Neutrophil (primary cell): ENCODE measurements around the gene PKN3.

Experiments used
- H3K27ac ChIP-seq: fragments of 200-600 bp; sonication (generic); 2 replicates; pipeline ENCODE4 v1.5.1; 2016; ENCODE audit warnings: mild to moderate bottlenecking, moderate library complexity
- H3K27me3 ChIP-seq: fragments of 200-600 bp; sonication (generic); 2 replicates; pipeline ENCODE4 v1.6.0; 2016; ENCODE audit warnings: mild to moderate bottlenecking
- H3K36me3 ChIP-seq: fragments of 200-600 bp; sonication (generic); 2 replicates; pipeline ENCODE4 v1.5.1; 2017
- H3K4me1 ChIP-seq, 2 experiments: fragments of 200-600 bp in 1 of 2; sonication (generic) in 1 of 2; 1 replicate in 1 of 2; 2 replicates in 1 of 2; pipeline versions ENCODE4 v1.5.1 to v1.6.1; 2013 to 2016; ENCODE audit warnings: low read depth in 1 of 2, low read length in 1 of 2, mild to moderate bottlenecking in 1 of 2, moderate library complexity in 1 of 2; ENCODE audit not compliant: control insufficient read depth in 1 of 2, insufficient read depth in 1 of 2
- H3K4me3 ChIP-seq, 2 experiments: fragments of 200-600 bp in 1 of 2; sonication (generic) in 1 of 2; 1 replicate in 1 of 2; 2 replicates in 1 of 2; pipeline ENCODE4 v1.5.1; 2013 to 2016; ENCODE audit warnings: low read depth in 1 of 2, low read length in 1 of 2, mild to moderate bottlenecking in 1 of 2, moderate library complexity in 1 of 2
- H3K9me3 ChIP-seq: fragments of 200-600 bp; sonication (generic); 2 replicates; pipeline ENCODE4 v1.5.1; 2016
- CTCF ChIP-seq: fragments of 200-600 bp; sonication (generic); IDR thresholded peaks from 2 replicates; pipeline ENCODE4 v1.5.1; 2016; ENCODE audit warnings: antibody characterized with exemption

The PKN3 gene

GRCh38 chr9:128723352-128723865 is 21.1 kb downstream of the PKN3 start:
- H3K4me1 ChIP-seq: peaks cover 20 to 21% of the 10 kb centered on the region in 2 experiments
- peaks cover 34% of the 10 kb centered on the region for H3K36me3 ChIP-seq
- no peaks in the 10 kb centered on the region for H3K9me3 ChIP-seq
- no peaks in the 10 kb centered on the region for H3K27me3 ChIP-seq
- TF ChIP-seq CTCF: no peak
- peak overlapping the region; percentile 78 to 88 for H3K4me3 ChIP-seq
- H3K27ac ChIP-seq: peak overlapping the region; percentile 82

- Histone ChIP-seq H3K4me1 (peaks cover 20 to 21% of the 10 kb centered on the region in 2 experiments), H3K4me3 (peak within 1 kb of the TSS; percentile 78 to 88), H3K9me3 (no peaks in the 10 kb centered on the region), H3K36me3 (peaks cover 34% of the 10 kb centered on the region), H3K27ac (peak within 1 kb of the TSS; percentile 82), H3K27me3 (no peaks in the 10 kb centered on the region)
- TF ChIP-seq CTCF: peak; percentile 29
Measured at GRCh38 chr9:128723866-128724743, 21.8 kb downstream of the PKN3 start, which contains the start of gene ZDHHC12. Gene ZDHHC12 (minus strand): TSS chr9:128724127. CDS start chr9:128724093, 34 bp downstream.

- Histone ChIP-seq H3K27me3 (no peaks in the 10 kb centered on the region), H3K27ac (peak overlapping the region; percentile 82), H3K4me1 (peaks cover 20 to 21% of the 10 kb centered on the region in 2 experiments), H3K9me3 (no peaks in the 10 kb centered on the region), H3K36me3 (peaks cover 30% of the 10 kb centered on the region), H3K4me3 (peak overlapping the region; percentile 78 to 88)
- TF ChIP-seq CTCF: no peak
Measured at GRCh38 chr9:128724744-128725211, 22.5 kb downstream of the PKN3 start.

GRCh38 chr9:128727640-128728248 is 25.4 kb downstream of the PKN3 start:
- no peaks in the 10 kb centered on the region for H3K9me3 ChIP-seq
- H3K36me3 ChIP-seq: peaks cover 30% of the 10 kb centered on the region
- H3K4me3 ChIP-seq: no peak overlapping the region
- H3K4me1 ChIP-seq: peaks cover 19 to 20% of the 10 kb centered on the region in 2 experiments
- no peaks in the 10 kb centered on the region for H3K27me3 ChIP-seq
- no peak for TF ChIP-seq CTCF
- H3K27ac ChIP-seq: no peak overlapping the region

GRCh38 chr9:128728298-128728697 is 26.0 kb downstream of the PKN3 start:
- Histone ChIP-seq H3K27ac (no peak overlapping the region), H3K4me1 (peaks cover 14 to 16% of the 10 kb centered on the region in 2 experiments), H3K4me3 (no peak overlapping the region), H3K36me3 (peaks cover 36% of the 10 kb centered on the region), H3K27me3 (no peaks in the 10 kb centered on the region), H3K9me3 (no peaks in the 10 kb centered on the region)
- TF ChIP-seq CTCF: no peak
